DOHH2 (cell line): ENCODE data around the gene IL2RA.
A peak's percentile ranks its signal among the peaks of the same experiment; 100 is the strongest.
"Not testable (repeated sequence)": the region's sequence is repeated elsewhere in the genome, so short reads cannot be mapped to it uniquely, and the experiment has no call there.

Source experiments
- H3F3A ChIP-seq: fragments of 200-600 bp; sonication (generic), shearing (Covaris generic); 2 replicates; pipeline ENCODE4 v1.6.0; 2016; ENCODE audit warnings: antibody characterized with exemption, mild to moderate bottlenecking; ENCODE audit not compliant: control insufficient read depth, insufficient read depth
- H3K27ac ChIP-seq: fragments of 200-600 bp; sonication (generic); 2 replicates; pipeline ENCODE4 v1.5.1; 2014; ENCODE audit warnings: low read depth, mild to moderate bottlenecking, low read length, moderate library complexity
- H3K27me3 ChIP-seq: fragments of 200-600 bp; sonication (generic); 2 replicates; pipeline ENCODE4 v1.6.1; 2014; ENCODE audit warnings: mild to moderate bottlenecking, low read length, mixed read lengths; ENCODE audit not compliant: control insufficient read depth
- H3K36me3 ChIP-seq: fragments of 200-600 bp; sonication (generic); 2 replicates; pipeline ENCODE4 v1.6.1; 2014; ENCODE audit warnings: mild to moderate bottlenecking, low read length, moderate library complexity, mixed read lengths; ENCODE audit not compliant: control insufficient read depth
- H3K4me1 ChIP-seq: fragments of 200-600 bp; sonication (generic); 2 replicates; pipeline ENCODE4 v1.6.1; 2014; ENCODE audit warnings: mild to moderate bottlenecking, low read length, mixed read lengths; ENCODE audit not compliant: control insufficient read depth
- H3K4me2 ChIP-seq: fragments of 200-600 bp; sonication (generic); 2 replicates; pipeline ENCODE4 v1.6.0; 2014; ENCODE audit warnings: mild to moderate bottlenecking, low read length, moderate library complexity
- H3K4me3 ChIP-seq: fragments of 200-600 bp; sonication (generic); 2 replicates; pipeline ENCODE4 v1.5.1; 2014; ENCODE audit warnings: mild to moderate bottlenecking, low read length, mixed read lengths
- H3K79me2 ChIP-seq: fragments of 200-600 bp; sonication (generic); 2 replicates; pipeline ENCODE4 v1.6.1; 2014; ENCODE audit warnings: mild to moderate bottlenecking, low read length, mixed read lengths; ENCODE audit not compliant: control insufficient read depth
- H3K9me2 ChIP-seq: fragments of 200-600 bp; sonication (generic); replicated peaks from 2 replicates; pipeline ENCODE4 v1.6.1; 2014; ENCODE audit warnings: mild to moderate bottlenecking, low read length, mixed read lengths; ENCODE audit not compliant: control insufficient read depth
- H3K9me3 ChIP-seq: fragments of 200-600 bp; sonication (generic); 2 replicates; pipeline ENCODE4 v1.6.1; 2014; ENCODE audit warnings: antibody characterized with exemption, low read length, mixed read lengths; ENCODE audit not compliant: control insufficient read depth, insufficient read depth
- H4K20me1 ChIP-seq: fragments of 200-600 bp; sonication (generic); 2 replicates; pipeline ENCODE4 v1.6.0; 2014; ENCODE audit warnings: low read depth, mild to moderate bottlenecking, antibody characterized with exemption, low read length, moderate library complexity; ENCODE audit not compliant: control insufficient read depth, insufficient read depth
- EZH2phosphoT487 ChIP-seq: fragments of 200-600 bp; sonication (generic); IDR thresholded peaks from 2 replicates; pipeline ENCODE4 v1.6.1; 2017; ENCODE audit warnings: borderline replicate concordance, mild to moderate bottlenecking, antibody characterized with exemption, low read length, moderate library complexity, mixed read lengths
- TF ChIP-seq, protein P1 (sequence below): fragments of 200-600 bp; sonication (generic); IDR thresholded peaks from one replicate; pipeline ENCODE4 v1.5.1; 2014; ENCODE audit warnings: antibody characterized with exemption, mild to moderate bottlenecking, low read depth, low read length; ENCODE audit not compliant: poor library complexity, severe bottlenecking

IL2RA gene

DNA sequence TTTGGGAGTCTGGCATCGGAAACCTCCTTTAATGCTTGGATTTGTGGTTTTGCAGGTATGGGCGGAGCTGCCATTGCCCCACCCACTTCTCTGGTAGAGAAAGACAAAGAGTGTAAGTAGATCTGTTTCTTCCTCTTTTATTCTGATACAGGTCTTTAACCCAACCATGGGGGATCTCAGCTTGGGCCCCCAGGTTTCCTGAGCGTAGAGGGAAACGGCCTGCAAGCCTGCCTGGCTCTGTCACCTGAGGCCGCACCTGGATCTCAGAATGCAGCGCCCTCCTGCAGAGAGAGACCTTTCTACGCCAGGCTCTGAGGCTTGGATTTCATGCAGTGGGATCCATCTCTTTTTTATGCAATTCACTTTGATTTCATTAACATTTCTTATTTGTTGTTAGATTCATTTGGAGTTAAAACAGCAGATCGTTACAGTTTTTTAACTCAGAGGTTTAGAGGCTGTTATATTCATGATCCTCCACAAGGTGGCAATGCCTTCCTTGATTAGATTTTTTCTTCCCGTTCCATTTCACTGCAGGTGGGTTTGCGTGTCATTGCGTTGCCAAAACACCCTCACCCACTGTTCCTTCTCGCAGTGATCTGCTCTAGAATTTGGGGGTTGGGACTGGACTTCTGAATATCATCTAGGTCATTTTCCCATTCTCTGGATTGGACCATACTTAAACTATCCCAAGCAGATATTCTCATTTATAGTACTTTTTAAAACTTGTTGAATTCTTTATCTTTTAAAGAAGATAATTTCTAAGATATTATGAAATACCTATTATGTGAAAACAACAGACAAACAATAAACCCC, 46.7 kb upstream of the IL2RA start:
- no peaks in the 10 kb centered on the region for H3K9me2 ChIP-seq
- H3K79me2 ChIP-seq: peaks cover 37% of the 10 kb centered on the region
- no peaks in the 10 kb centered on the region for H4K20me1 ChIP-seq
- H3K27me3 ChIP-seq: no peaks in the 10 kb centered on the region
- H3K27ac ChIP-seq: no peak overlapping the region
- H3K4me1 ChIP-seq: peaks cover 13% of the 10 kb centered on the region
- H3K4me2 ChIP-seq: no peak overlapping the region
- TF ChIP-seq EZH2phosphoT487: no peak
- TF ChIP-seq, protein P1, sequence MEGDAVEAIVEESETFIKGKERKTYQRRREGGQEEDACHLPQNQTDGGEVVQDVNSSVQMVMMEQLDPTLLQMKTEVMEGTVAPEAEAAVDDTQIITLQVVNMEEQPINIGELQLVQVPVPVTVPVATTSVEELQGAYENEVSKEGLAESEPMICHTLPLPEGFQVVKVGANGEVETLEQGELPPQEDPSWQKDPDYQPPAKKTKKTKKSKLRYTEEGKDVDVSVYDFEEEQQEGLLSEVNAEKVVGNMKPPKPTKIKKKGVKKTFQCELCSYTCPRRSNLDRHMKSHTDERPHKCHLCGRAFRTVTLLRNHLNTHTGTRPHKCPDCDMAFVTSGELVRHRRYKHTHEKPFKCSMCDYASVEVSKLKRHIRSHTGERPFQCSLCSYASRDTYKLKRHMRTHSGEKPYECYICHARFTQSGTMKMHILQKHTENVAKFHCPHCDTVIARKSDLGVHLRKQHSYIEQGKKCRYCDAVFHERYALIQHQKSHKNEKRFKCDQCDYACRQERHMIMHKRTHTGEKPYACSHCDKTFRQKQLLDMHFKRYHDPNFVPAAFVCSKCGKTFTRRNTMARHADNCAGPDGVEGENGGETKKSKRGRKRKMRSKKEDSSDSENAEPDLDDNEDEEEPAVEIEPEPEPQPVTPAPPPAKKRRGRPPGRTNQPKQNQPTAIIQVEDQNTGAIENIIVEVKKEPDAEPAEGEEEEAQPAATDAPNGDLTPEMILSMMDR: peak; percentile 76
- H3K9me3 ChIP-seq: no peaks in the 10 kb centered on the region
- H3K36me3 ChIP-seq: peaks cover 94% of the 10 kb centered on the region
- peaks cover 32% of the 10 kb centered on the region for H3F3A ChIP-seq
- no peak overlapping the region for H3K4me3 ChIP-seq

DNA sequence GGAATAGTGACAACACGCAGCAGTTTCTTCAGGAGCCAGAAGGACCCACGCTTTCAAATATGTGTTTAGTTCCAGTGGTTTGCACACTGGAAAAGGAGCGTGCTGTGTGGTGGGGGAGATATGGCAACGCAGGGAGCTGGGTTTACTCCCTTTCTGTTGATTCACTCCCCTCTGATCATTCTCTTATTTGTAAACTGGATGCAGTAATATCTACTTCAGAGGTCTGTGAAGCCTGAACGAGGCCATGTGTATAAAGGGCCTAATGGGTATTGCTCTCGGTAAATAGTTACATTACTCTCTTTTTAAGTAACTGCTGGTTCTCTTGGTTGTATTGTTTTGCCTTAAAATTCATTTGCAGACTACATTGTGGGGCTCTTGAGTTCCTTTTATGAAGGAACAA, 45.9 kb upstream of the IL2RA start:
- Histone ChIP-seq H3K4me2 (no peak overlapping the region), H4K20me1 (no peaks in the 10 kb centered on the region), H3K4me1 (peaks cover 13% of the 10 kb centered on the region), H3K79me2 (peaks cover 44% of the 10 kb centered on the region), H3K27ac (no peak overlapping the region), H3K9me3 (no peaks in the 10 kb centered on the region), H3K36me3 (peaks cover 94% of the 10 kb centered on the region), H3K27me3 (no peaks in the 10 kb centered on the region), H3F3A (peaks cover 32% of the 10 kb centered on the region), H3K4me3 (no peak overlapping the region), H3K9me2 (no peaks in the 10 kb centered on the region)
- TF ChIP-seq, protein P1: no peak
- no peak for TF ChIP-seq EZH2phosphoT487

DNA sequence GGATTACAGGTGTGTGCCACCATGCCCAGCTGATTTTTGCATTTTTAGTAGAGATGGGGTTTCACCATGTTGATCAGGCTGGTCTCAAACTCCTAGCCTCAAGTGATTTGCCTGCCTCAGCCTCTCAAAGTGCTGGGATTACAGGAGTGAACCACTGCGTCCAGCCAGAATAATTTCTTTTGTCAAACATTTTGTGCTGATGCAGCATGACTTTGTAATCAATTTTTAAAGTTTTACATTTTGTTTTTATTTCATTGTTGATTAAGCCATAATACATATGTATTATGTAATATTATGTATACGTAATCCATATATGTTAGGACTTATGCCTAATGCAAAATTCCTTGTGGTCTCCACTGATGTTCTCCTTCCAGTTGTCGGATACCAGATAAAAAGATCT, 45.4 kb upstream of the IL2RA start:
- H4K20me1 ChIP-seq, H3K9me3 ChIP-seq, H3K9me2 ChIP-seq, H3K4me3 ChIP-seq, H3K27ac ChIP-seq, H3K4me2 ChIP-seq, H3K27me3 ChIP-seq: not testable (repeated sequence)
- peaks cover 49% of the 10 kb centered on the region for H3K79me2 ChIP-seq
- H3K36me3 ChIP-seq: peaks cover 94% of the 10 kb centered on the region
- peaks cover 13% of the 10 kb centered on the region for H3K4me1 ChIP-seq
- peaks cover 32% of the 10 kb centered on the region for H3F3A ChIP-seq

DNA sequence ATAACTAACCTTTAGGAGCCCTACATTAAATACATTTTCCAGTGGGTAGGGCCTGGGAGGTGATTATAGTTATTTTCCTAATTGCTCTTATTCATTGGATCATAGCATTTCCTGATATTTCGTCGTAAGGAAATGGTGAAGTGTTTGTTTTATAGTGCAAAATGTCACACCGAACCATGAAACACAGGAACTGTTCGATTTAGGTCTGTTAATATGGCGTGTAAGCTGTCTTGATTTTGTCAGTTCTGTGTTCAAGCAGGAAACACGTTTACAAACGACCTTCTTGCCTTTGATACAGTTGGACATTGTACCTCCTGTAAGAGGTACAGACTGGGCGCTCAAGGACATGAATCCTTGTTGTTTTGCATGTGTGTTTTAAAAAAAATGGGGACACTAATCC, 41.4 kb upstream of the IL2RA start:
- Histone ChIP-seq H3K4me2 (no peak overlapping the region), H3K9me3 (no peaks in the 10 kb centered on the region), H3K4me1 (peaks cover 25% of the 10 kb centered on the region), H3K4me3 (no peak overlapping the region), H3K36me3 (peaks cover 88% of the 10 kb centered on the region), H3F3A (peaks cover 41% of the 10 kb centered on the region), H4K20me1 (no peaks in the 10 kb centered on the region), H3K27ac (no peak overlapping the region), H3K27me3 (no peaks in the 10 kb centered on the region), H3K79me2 (peaks cover 64% of the 10 kb centered on the region), H3K9me2 (no peaks in the 10 kb centered on the region)
- TF ChIP-seq, protein P1: no peak
- no peak for TF ChIP-seq EZH2phosphoT487
